Measurements from ENCODE around the gene NQO2.
A peak's percentile ranks its signal among the peaks of the same experiment; 100 is the strongest.
"Not testable (repeated sequence)": the region's sequence is repeated elsewhere in the genome, so short reads cannot be mapped to it uniquely, and the experiment has no call there.

NQO2 gene

DNA sequence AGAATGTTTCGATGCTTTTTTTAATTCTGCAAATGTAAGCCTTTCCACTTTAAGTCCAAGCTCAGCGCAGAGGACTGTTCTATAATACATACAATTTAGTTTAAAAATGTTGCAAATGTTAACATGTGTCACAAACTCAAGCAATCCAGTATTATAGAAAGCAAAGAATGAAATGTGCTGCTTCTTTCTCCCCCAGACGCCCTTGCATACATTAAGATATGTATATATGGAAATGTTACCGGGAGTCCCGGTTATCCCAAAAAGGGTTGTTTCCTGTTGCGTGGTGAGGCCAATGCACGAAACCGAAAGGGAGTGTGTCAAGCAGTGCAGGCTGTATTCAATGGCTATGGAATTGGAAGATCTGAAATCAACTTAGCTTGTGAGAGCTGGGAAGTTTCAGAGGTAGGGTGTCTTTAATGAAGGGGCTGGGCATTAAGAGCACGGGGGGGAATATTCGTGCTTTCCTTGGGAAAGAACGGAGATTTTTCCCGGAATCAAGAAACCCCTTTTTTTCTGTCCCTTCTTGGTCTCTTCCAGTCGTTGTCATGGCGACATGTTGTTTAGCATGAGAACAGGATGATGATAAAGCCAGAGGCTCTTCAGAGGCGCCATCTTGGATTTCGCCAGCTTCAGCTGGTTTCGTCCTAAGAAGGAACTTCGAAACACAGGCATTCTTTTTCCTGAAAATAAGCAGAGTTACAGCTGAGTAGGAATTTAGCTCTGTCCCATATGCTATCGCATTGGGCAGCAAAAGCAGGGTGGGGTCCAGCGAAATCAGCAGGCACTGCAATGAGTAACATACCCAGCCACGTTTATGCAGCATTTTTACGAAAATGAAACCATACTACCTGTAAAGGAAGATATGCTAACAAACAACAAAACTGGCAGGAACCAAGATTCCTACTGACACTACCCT is 10.1 kb upstream of the NQO2 start:
- DNase-seq (ENCODE audit: low spot score) = peak; percentile 92

DNA sequence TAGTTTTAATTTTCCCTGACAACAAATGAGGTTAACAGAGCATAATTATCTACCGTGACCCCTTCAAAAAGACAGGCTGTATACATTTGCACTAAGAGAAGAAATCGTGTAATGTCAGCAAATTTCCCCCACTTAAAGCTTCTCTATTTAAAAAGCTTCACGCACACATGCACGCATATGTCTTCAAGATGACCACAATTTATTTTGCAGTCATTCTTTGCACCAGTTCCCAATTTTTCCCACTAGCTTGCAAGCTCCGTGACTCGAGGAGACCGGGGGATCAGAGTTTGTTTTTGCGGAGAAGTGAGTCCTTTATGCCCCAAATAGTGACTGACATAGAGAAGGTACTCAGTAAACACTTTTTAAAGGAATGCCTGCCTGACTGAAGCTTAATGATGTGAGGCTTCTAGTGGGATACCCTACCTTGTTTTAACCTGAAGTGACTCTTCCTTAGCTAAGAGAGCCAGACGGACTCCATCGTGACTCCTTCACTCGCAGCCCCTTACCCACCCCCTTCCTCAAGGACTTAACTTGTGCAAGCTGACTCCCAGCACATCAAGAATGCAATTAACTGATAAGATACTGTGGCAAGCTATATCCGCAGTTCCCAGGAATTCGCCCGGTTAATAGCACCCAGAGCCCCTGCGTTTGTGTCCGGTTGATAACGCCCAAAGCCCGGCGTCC is 9.3 kb upstream of the NQO2 start:
- DNase-seq (ENCODE audit: low spot score) = no peak

DNA sequence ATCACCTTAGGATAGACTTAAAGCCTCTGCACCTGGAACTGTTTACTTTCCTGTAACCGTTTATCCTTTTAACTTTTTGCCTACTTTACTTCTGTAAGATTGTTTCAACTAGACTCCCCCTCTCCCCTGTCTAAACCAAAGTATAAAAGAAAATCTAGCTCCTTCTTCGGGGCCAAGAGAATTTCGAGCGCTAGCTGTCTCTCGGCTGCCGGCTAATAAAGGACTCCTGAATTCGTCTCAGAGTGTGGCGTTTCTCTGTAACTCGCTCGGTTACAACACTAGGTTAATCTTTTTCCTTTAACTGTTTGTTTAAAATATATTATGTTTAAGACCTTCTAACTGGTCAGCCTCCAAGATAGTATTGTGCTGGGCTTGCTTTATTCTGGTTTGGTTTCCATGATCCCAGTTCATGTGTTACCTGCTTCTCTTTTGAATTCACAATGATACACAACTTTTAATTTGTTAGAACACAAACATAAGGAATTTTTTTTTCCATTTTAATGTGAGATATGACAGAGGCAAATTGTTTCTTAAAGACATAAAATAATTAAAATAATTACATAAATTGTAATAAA is 8.7 kb upstream of the NQO2 start:
- no peak for DNase-seq (ENCODE audit: low spot score)

DNA sequence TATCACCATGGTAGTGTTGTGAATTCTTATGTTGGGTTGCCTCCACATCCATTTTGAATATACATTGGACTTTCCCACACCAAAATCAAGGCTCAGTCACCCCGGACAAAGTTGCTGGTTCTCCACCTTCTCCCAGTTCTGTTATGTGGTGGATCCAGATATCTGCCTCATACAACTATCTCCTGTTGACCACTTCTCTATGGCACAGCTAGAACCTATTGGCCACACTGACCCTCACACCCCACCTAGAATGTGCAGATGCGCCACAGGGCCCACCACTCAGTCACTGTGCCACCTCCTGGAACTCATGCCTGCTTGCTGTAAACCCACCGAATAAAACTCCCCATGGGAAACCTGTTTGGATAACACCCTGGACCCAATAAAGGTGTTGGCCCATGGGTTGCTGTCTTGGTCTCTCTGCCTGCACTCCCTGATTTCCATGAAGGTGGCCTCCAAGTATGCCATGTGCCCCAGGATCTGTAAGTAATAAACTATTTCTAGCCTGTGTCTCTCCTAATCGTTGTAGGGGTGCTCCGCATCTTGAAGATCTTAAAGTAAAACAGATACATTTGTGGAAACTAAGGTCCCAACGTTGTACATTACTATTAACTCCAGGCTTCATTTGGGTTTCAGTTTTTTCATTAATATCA is 7.2 kb upstream of the NQO2 start:
- DNase-seq (ENCODE audit: low spot score) = no peak

DNA sequence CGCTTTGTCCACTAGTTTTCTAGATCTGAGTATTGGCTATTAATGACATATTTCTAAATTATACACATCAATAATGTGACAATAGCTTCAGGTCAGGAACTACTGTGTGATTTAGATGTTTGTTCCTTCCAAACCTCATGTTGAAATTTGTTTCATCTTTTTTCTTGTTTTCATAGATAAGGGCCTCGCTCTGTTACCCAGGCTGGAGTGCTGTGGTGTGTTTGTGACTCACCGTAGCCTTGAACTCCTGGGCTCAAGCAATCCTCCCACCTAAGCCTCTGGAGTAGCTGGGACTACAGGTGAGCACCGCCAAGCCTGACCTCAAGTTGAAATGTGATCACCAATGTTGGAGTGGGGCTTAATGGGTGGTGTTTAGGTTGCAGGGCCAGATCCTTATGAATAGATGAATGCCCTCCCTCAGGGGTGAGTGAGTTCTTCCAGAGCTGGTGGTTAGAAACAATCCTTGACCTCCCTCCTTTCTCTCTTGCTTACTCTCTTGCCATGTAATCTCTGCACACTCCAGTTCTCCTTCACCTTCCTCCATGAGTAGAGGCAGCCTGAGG is 5.9 kb upstream of the NQO2 start:
- no peak for DNase-seq (ENCODE audit: low spot score)

DNA sequence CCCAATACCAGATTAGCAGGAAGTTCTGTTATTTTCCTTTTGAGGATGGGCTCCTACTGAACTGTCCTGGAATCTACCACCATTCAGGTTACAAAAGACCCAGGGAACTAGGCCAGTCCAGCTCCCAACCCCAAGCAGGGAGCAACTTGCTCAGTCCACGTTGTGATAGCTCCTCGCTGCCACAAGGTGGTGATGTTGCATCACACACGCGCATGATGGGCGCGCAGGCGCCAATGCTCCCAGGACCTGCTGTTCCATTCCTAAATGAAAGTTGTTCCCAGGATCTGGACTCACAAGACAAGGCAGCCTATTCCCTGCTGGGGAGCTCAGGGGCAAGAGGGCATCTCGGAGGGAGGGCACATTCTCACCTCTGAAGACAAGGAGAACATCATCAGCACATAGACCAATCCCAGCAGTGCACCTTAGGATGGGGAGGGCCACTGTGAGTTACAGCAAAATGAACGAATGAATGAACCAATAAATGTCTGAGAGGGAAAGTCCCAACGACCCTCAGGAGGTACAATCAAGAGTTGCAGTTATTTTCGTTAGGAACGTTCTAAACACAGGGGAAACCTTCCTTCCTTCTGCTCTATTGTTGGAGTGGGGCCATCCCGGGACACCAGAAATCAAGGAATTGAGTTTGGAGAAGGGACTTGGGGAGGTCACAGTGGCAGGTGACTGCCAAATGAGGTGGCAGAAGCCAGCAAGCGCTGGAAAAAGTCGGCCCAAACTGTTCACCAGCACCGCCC is 1.3 kb upstream of the NQO2 start:
- DNase-seq (ENCODE audit: low spot score) = not testable (repeated sequence)

DNA sequence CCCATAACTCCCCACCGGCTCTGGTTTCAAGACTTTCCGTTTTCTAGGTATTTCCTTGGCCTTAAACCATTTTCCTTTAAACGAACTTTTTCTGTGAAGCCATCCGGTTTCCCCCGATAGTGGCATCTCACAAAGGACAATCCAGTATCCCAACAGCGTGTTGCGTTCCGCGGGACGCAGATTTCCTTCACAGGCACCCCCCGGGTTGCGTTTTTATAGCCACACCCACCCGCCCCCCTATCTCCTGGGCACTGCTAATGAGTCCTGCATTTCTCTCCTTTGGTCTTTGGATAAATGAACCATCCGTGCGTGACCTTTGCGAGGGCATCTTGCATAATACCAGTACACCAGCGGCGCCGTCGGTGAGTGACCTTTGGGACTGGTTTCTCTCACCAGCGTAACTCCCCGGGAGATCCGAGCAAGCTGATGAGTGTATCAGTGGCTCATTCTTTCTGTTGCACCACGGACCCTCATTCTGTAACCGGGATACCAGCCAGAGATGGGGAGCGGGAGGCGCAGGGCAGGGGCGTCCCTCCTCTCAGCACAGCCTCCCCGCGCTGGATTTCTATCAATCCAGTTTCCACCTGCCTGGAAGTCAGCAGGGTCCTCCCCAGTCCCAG is 586 bp upstream of the NQO2 start:
- no peak for DNase-seq (ENCODE audit: low spot score)

DNA sequence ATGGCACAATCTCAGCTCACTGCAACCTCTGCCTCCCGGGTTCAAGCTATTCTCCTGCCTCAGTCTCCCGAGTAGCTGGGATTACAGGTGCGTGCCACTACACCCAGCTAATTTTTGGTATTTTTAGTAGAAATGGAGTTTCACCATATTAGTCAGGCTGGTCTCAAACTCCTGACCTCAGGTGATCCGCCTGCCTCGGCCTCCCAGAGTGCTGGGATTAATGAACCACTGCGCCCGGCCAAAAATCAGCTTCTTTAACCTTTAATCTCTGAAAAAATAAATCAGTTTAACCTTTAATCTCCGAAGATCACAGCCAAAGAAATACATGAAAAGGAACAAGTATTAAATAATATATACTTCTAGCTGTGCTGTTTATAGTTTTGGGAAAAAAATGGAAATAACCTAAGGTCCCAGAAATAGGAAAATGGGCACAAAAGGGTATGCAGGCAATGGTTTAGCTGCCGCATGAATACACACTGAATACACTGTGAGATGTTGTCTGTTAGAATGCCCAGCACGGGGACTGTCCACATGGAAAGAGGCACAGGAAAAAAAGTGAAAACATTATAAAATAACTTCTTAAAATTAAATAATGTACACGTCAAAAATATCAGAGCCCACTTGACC is 1.6 kb downstream of the NQO2 start:
- DNase-seq (ENCODE audit: low spot score) = no peak

DNA sequence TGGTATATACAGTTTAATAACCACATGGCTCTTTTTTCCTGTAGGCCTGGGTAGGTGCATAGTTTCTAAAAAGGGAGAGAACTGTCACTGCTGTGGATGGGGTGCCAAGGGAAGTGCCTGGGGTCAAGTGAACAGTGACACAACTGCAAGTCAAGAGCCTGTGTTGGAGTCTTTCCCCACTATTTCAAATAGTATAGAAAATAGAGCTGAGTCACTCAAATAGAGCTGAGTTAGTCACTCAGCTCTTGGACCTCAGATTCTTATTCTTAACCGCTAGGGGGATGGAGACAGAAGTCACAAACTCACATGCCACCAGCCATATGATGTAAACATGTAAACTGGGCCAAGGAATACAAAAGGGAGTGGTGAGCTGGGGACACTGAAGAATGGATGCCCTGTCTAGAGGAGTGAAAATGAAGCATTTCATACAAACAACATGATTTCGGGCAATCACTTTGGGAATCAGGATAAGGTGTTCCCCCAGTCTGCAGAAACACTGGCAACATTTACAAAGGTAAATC is 2.1 kb downstream of the NQO2 start:
- peak; percentile 81 for DNase-seq (ENCODE audit: low spot score)

DNA sequence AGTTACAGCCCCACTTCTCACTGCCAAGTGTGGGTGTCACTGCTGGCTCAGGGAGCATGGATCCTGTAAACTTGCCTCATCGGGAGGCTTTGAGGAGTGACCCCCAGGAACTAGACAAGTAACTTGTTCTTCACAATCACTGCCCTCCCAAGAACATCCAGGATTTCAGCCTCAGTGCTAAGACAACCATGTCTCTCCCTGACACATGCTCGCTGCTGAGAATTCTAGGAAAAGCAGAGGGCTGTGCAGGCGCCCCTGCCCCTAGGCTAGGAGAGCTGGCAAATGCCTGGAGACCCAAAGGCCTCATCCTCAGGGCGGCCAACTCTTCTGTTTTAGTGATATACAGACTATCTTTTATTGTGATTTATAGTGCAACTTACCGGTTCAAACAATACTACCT is 3.5 kb downstream of the NQO2 start:
- DNase-seq (ENCODE audit: low spot score) = not testable (repeated sequence)

DNA sequence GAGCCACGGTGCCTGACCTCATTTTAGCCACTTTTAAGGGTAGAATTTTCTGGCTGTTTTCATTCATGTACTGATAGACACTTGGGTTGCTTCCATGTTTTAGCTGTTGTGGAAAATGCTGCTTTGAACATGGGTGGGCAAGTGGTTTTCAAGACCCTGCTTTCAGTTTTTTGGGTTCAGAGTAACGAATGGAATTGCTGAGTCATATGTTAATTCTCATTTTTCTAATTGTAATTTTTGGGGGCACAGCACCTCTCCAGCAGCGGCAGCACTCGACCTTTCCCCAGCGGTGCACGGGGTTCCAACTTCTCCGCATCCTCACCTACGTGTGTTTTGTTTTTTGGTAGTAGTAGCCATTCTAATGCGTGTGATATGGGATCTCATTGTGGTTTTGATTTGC is 5.4 kb downstream of the NQO2 start:
- DNase-seq (ENCODE audit: low spot score) = no peak

DNA sequence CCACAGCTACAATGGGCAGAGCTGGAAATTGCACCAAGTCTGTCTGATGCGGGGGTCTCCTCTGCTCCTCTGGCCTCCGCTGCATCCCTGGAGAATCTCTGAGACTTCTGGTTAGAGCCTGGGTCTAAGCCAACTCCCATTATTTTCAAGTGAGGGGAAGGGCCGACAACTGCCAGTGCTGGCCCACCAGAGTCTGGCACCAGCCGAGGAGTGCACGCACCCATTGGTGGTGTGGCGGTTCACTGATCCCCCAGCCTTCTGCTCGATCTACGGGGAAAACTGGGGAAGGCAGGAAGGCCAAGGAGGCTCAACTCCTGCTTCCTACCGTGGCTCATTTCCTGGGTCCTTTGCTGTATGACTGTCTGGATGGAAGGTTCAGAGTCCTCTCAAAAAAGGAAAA is 6.2 kb downstream of the NQO2 start:
- DNase-seq (ENCODE audit: low spot score) = no peak

DNA sequence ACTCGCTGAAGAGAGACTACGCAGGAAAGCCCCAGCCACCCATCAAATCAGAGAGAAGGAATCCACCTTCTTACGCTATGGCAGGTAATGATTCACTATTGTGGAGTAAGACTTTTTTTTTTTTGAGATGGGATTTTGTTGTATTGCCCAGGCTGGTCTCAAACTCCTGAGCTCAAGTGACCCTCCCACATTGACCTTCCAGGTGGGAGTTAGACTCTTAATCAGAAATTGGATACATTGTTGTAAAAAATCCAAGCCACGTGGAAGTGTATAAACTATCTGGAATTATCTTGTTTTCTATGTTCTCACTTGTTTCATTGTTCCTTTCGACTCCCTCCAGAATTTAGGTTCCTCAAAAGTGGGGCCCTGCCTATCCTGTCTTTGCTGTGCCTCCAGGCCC is 6.8 kb downstream of the NQO2 start:
- no peak for DNase-seq (ENCODE audit: low spot score)

DNA sequence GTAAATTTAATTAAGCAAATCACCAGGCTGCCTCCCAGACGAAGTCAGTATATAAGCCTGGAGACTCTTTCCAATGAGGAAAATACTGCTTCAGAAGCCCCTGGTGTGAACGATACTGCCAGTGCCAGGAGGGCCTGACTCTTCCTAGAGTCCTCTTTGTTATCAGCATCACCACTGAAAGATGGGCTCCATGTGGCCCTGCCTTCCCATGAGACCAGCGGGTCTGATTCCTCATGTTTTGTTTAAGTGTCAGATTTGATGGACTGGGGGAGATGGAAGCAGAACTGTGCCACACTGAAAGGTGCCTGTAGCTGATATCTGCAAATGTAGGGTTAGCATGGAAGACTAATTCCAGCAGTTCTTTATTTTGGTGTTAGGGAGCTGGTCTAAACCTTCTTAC is 7.9 kb downstream of the NQO2 start:
- DNase-seq (ENCODE audit: low spot score) = no peak

DNA sequence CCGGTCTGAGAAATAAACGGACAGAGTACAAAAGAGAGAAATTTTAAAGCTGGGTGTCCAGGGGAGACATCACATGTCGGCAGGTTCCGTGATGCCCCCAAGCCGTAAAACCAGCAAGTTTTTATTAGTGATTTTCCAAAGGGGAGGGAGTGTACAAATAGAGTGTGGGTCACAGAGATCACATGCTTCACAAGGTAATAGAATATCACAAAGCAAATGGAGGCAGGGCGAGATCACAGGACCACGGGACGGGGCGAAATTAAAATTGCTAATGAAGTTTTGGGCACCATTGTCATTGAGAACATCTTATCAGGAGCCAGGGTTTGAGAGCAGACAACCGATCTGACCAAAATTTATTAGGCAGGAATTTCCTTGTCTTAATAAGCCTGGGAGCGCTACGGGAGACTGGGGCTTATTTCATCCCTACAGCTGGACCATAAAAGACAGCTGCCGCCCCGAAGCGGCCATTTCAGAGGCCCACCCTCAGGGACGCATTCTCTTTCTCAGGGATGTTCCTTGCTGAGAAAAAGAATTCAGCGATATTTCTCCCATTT is 9.1 kb downstream of the NQO2 start:
- not testable (repeated sequence) for DNase-seq (ENCODE audit: low spot score)

DNA sequence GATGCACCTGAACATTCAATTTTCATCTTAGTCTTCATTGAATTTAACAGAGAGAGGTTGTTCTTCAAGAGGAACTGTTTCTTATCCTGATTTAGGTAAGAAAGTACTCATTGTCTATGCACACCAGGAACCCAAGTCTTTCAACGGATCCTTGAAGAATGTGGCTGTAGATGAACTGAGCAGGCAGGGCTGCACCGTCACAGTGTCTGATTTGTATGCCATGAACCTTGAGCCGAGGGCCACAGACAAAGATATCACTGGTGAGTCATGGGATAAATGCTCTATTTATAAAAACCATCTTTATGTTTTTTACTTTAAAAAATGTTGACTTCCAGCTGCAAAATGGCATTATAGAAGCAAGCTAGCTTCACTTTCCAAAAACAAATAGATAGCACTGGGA is 10.2 kb downstream of the NQO2 start:
- DNase-seq (ENCODE audit: low spot score) = peak; percentile 85

DNA sequence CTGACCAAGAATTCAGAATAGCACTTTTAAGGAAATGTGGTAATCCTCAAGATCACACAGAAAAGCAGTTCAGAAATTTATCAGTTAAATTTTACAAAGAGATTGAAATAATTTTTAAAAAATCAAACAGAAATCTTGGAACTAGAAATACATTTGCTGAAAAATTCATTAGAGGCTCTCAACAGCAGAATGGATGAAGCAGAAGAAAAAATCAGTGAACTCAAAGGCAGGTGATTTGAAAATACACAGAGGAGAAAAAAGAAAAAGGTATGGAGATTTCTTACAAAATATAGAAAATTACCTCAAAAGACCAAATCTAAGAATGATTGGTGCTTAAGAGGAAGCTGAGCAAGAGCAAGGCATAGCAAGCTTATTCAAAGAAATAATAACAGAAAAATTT is 11.5 kb downstream of the NQO2 start:
- DNase-seq (ENCODE audit: low spot score) = no peak

DNA sequence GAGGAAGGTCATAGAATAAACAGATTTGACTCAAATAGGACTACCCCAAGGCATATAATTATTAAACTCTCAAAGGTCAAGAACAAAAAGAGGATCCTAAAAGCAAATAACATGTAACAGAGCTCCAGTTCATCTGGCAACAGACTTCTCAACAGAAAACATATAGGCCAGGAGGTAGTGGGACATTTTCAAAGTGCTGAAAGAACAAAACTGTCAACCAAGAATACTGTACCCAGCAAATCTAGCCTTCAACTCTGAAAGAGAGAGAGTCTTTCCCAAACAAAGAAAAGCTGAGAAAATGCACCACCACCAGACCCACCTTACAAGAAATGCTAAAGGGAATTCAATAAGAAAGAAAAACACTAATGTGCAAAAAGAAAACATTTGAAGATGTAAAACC is 11.9 kb downstream of the NQO2 start:
- no peak for DNase-seq (ENCODE audit: low spot score)

DNA sequence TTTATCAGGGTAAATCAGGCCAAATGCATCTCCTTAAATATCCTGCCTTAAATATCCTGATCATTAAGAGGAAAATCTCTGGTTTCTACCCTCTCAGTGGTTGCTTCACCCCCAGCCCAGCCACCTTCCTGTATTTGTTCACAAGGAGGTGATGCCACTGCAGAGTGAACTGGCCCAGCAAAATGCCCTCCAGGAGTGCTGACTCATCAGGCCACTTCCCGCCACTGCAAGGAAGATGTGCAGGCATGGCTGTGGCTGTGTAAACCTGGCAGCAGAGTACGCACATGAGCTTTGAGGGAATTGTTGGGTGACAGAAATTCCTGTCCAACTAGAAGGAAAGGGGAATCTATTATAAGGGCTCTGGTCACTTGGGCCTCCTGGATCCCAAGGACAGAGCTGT is 13.8 kb downstream of the NQO2 start:
- peak; percentile 47 for DNase-seq (ENCODE audit: low spot score)

Measured in COLO829 (cell line).